NT2/D1 (cell line): ENCODE results near the gene MCOLN3.
"Not testable (repeated sequence)": the region's sequence is repeated elsewhere in the genome, so short reads cannot be mapped to it uniquely, and the experiment has no call there.

Experiments used
- DNase-seq: peaks from one replicate; pipeline ENCODE4 v3.0.0-alpha.2; 2011; ENCODE audit warnings: low read depth, low spot score
- H3K27me3 ChIP-seq: 2 replicates; pipeline ENCODE4 v1.6.0; 2011; ENCODE audit warnings: mild to moderate bottlenecking; ENCODE audit not compliant: insufficient read length, insufficient read depth
- H3K36me3 ChIP-seq: 2 replicates; pipeline ENCODE4 v1.6.1; 2011; ENCODE audit warnings: mild to moderate bottlenecking, low read length, mixed read lengths; ENCODE audit not compliant: insufficient read depth, insufficient read length
- H3K4me1 ChIP-seq: 2 replicates; pipeline ENCODE4 v1.5.1; 2011; ENCODE audit not compliant: insufficient read depth, insufficient read length
- H3K4me3 ChIP-seq: 2 replicates; pipeline ENCODE4 v1.5.1; 2011; ENCODE audit warnings: low read depth; ENCODE audit not compliant: insufficient read length
- H3K9ac ChIP-seq: 2 replicates; pipeline ENCODE4 v1.6.0; 2011; ENCODE audit warnings: low read depth; ENCODE audit not compliant: insufficient read length
- H3K9me3 ChIP-seq: 2 replicates; pipeline ENCODE4 v1.5.1; 2011; ENCODE audit warnings: mild to moderate bottlenecking, low read length; ENCODE audit not compliant: insufficient read depth
- SUZ12 ChIP-seq: IDR thresholded peaks from 2 replicates; pipeline ENCODE4 v1.6.1; 2011; ENCODE audit not compliant: insufficient read length, insufficient read depth; ENCODE audit errors: extremely low read depth
- YY1 ChIP-seq: IDR thresholded peaks from 2 replicates; pipeline ENCODE4 v1.6.1; 2011; ENCODE audit not compliant: insufficient read length, insufficient read depth
- ZNF274 ChIP-seq: IDR thresholded peaks from 2 replicates; pipeline ENCODE4 v1.6.1; 2011; ENCODE audit warnings: mild to moderate bottlenecking, low read depth, low read length

Gene MCOLN3

GRCh38 chr1:85027242-85027983, 20.9 kb downstream of the MCOLN3 start:
- Histone ChIP-seq H3K4me1 (no peaks in the 10 kb centered on the region), H3K4me3 (no peak overlapping the region), H3K27me3 (no peaks in the 10 kb centered on the region), H3K9ac (no peak overlapping the region), H3K36me3 (no peaks in the 10 kb centered on the region), H3K9me3 (no peaks in the 10 kb centered on the region)
- DNase-seq: no peak
- TF ChIP-seq ZNF274 (no peak), SUZ12 (no peak)

GRCh38 chr1:85025940-85026339, 22.4 kb downstream of the MCOLN3 start:
- Histone ChIP-seq H3K9me3 (no peaks in the 10 kb centered on the region), H3K4me3 (no peak overlapping the region), H3K27me3 (no peaks in the 10 kb centered on the region), H3K4me1 (no peaks in the 10 kb centered on the region), H3K36me3 (no peaks in the 10 kb centered on the region), H3K9ac (no peak overlapping the region)
- DNase-seq: no peak
- TF ChIP-seq SUZ12 (no peak), ZNF274 (no peak), YY1 (no peak)

GRCh38 chr1:85024736-85025135, 23.6 kb downstream of the MCOLN3 start:
- Histone ChIP-seq H3K4me3 (no peak overlapping the region), H3K4me1 (no peaks in the 10 kb centered on the region), H3K27me3 (no peaks in the 10 kb centered on the region), H3K36me3 (no peaks in the 10 kb centered on the region), H3K9me3 (no peaks in the 10 kb centered on the region), H3K9ac (no peak overlapping the region)
- DNase-seq: no peak
- TF ChIP-seq SUZ12 (no peak), YY1 (no peak), ZNF274 (no peak)

- H3K4me1 ChIP-seq: no peaks in the 10 kb centered on the region
- no peak for DNase-seq
- H3K9me3 ChIP-seq: no peaks in the 10 kb centered on the region
- no peaks in the 10 kb centered on the region for H3K27me3 ChIP-seq
- H3K36me3 ChIP-seq: no peaks in the 10 kb centered on the region
- TF ChIP-seq YY1 (no peak), ZNF274 (no peak), SUZ12 (no peak)
- H3K9ac ChIP-seq: no peak overlapping the region
- H3K4me3 ChIP-seq: no peak overlapping the region
Observed at GRCh38 chr1:85022700-85023099, 25.6 kb downstream of the MCOLN3 start.

GRCh38 chr1:85019994-85020393, 28.3 kb downstream of the MCOLN3 start:
- Histone ChIP-seq H3K36me3 (no peaks in the 10 kb centered on the region), H3K9me3 (peaks cover 5% of the 10 kb centered on the region), H3K9ac (no peak overlapping the region), H3K27me3 (no peaks in the 10 kb centered on the region), H3K4me3 (no peak overlapping the region), H3K4me1 (no peaks in the 10 kb centered on the region)
- no peak for DNase-seq
- TF ChIP-seq ZNF274 (no peak), YY1 (no peak), SUZ12 (no peak)

GRCh38 chr1:85015826-85016225, 32.5 kb downstream of the MCOLN3 start:
- Histone ChIP-seq H3K9me3 (peaks cover 12% of the 10 kb centered on the region), H3K4me1 (no peaks in the 10 kb centered on the region), H3K27me3 (no peaks in the 10 kb centered on the region), H3K4me3 (no peak overlapping the region), H3K36me3 (no peaks in the 10 kb centered on the region), H3K9ac (no peak overlapping the region)
- TF ChIP-seq SUZ12 (no peak), ZNF274 (no peak), YY1 (no peak)
- no peak for DNase-seq

- not testable (repeated sequence) for H3K36me3 ChIP-seq, H3K4me3 ChIP-seq, H3K9ac ChIP-seq, DNase-seq, H3K4me1 ChIP-seq
- Histone ChIP-seq H3K9me3 (peaks cover 26% of the 10 kb centered on the region; the same call in 1 of the 2 replicates), H3K27me3 (peaks cover 21% of the 10 kb centered on the region)
Observed at GRCh38 chr1:85005641-85006040, 42.7 kb downstream of the MCOLN3 start.
